HCT116 (cell line): ENCODE measurements around the gene ALDH1A2. TPM values are rescaled to one million over a fixed set of nuclear protein-coding genes. Genes with fewer than 3 reads are reported as not detected.
"Not testable (repeated sequence)": the region's sequence is repeated elsewhere in the genome, so short reads cannot be mapped to it uniquely, and the experiment has no call there.

Experiments used
- ATAC-seq: fragments of 200-7000 bp; cut with Tn5 transposase; 2 replicates; pipeline ENCODE4 v1.9.1; 2020; ENCODE audit warnings: mild to moderate bottlenecking, moderate library complexity
- BruUV-seq: library from RNA; stranded (reverse); fragments of 400-500 nt; replicated peaks from 2 replicates; lab custom pipeline; 2021; lab: Mats Ljungman, UMichigan
- CTCF ChIA-PET: fragments of 300-600 bp; sonication (Branson Sonifier 250); formaldehyde crosslinking; loops from one replicate; lab custom pipeline; 2021; ENCODE audit warnings: antibody characterized with exemption; lab: Charles Lee
- POLR2A ChIA-PET: fragments of 300-600, 350-600 bp; sonication (Branson Sonifier 250); formaldehyde crosslinking; loops from one replicate; lab custom pipeline; 2021; ENCODE audit warnings: antibody characterized with exemption; lab: Charles Lee
- RAD21 ChIA-PET, 2 experiments: fragments of 300-600 bp; sonication (Branson Sonifier 250); formaldehyde crosslinking; loops; one replicate each; lab custom pipeline; 2023; ENCODE audit warnings: low total read pairs in 2 of 2; ENCODE audit not compliant: uncharacterized antibody in 2 of 2, unreplicated experiment in 2 of 2, low non-redundant PET in 1 of 2; lab: Charles Lee
- DNase-seq: peaks from one replicate; pipeline ENCODE4 v3.0.0-alpha.2; 2010; ENCODE audit warnings: low read depth, low spot score
- H2AFZ ChIP-seq: fragments of 200-600 bp; shearing (Covaris generic), sonication (generic); 2 replicates; pipeline ENCODE4 v1.6.1; 2017; ENCODE audit warnings: low read depth, mixed run types, mixed read lengths, antibody characterized with exemption, low read length; ENCODE audit not compliant: poor library complexity, severe bottlenecking
- H3K27ac ChIP-seq: 2 replicates; pipeline ENCODE4 v1.5.1; 2012; ENCODE audit warnings: low read depth, low read length
- H3K27me3 ChIP-seq: fragments of 200-600 bp; sonication (generic); 2 replicates; pipeline ENCODE4 v1.6.1; 2016; ENCODE audit warnings: mixed run types, low read length, mixed read lengths; ENCODE audit not compliant: insufficient read depth
- H3K36me3 ChIP-seq, 2 experiments: fragments of 200-500 bp in 1 of 2; fragments of 200-600 bp in 1 of 2; sonication (Bioruptor generic) in 1 of 2; sonication (generic) in 1 of 2; 2 replicates each; pipeline versions ENCODE4 v1.5.1 to v1.6.1; 2014 to 2016; ENCODE audit warnings: low read length in 2 of 2, inconsistent platforms in 1 of 2, mixed read lengths in 1 of 2, mixed run types in 1 of 2; ENCODE audit not compliant: insufficient read depth in 2 of 2, control insufficient read depth in 1 of 2
- H3K4me1 ChIP-seq, 2 experiments: fragments of 200-600 bp in 1 of 2; sonication (generic) in 1 of 2; 2 replicates each; pipeline versions ENCODE4 v1.5.1 to v1.6.1; 2012 to 2017; ENCODE audit warnings: low read length in 2 of 2, inconsistent platforms in 1 of 2, mild to moderate bottlenecking in 1 of 2, mixed read lengths in 1 of 2, mixed run types in 1 of 2, moderate library complexity in 1 of 2; ENCODE audit not compliant: insufficient read depth in 2 of 2, control insufficient read depth in 1 of 2
- H3K4me2 ChIP-seq: fragments of 200-600 bp; sonication (generic); 2 replicates; pipeline ENCODE4 v1.6.1; 2017; ENCODE audit warnings: mixed run types, low read length, mixed read lengths
- H3K4me3 ChIP-seq, 2 experiments: fragments of 200-600 bp in 1 of 2; sonication (generic) in 1 of 2; replicated peaks in 1 of 2; 2 replicates each; pipeline ENCODE4 v1.5.1; 2011 to 2016; ENCODE audit warnings: low read length in 2 of 2, control low read depth in 1 of 2, low read depth in 1 of 2, mild to moderate bottlenecking in 1 of 2, mixed read lengths in 1 of 2, mixed run types in 1 of 2
- H3K79me2 ChIP-seq: fragments of 200-600 bp; sonication (generic); 2 replicates; pipeline ENCODE4 v1.6.1; 2017; ENCODE audit warnings: mild to moderate bottlenecking, mixed run types, low read length, moderate library complexity, mixed read lengths; ENCODE audit not compliant: insufficient read depth
- H3K9ac ChIP-seq: fragments of 200-600 bp; sonication (generic); 2 replicates; pipeline ENCODE4 v1.6.1; 2016; ENCODE audit warnings: low read length, mixed read lengths
- H3K9me2 ChIP-seq: fragments of 200-600 bp; sonication (generic), shearing (Covaris generic); 2 replicates; pipeline ENCODE4 v1.6.1; 2017; ENCODE audit warnings: mixed run types, mild to moderate bottlenecking, moderate library complexity; ENCODE audit not compliant: insufficient read depth
- H3K9me3 ChIP-seq, 2 experiments: fragments of 200-500 bp in 1 of 2; fragments of 200-600 bp in 1 of 2; sonication (Bioruptor generic) in 1 of 2; sonication (generic) in 1 of 2; 2 replicates each; pipeline ENCODE4 v1.6.1; 2014 to 2017; ENCODE audit warnings: low read length in 2 of 2, mixed read lengths in 2 of 2, inconsistent platforms in 1 of 2, low read depth in 1 of 2, mild to moderate bottlenecking in 1 of 2, mixed run types in 1 of 2, moderate library complexity in 1 of 2; ENCODE audit not compliant: control insufficient read depth in 1 of 2, insufficient read depth in 1 of 2
- H4K20me1 ChIP-seq: fragments of 200-600 bp; sonication (generic), shearing (Covaris generic); 2 replicates; pipeline ENCODE4 v1.6.1; 2017; ENCODE audit warnings: mixed run types, mild to moderate bottlenecking, moderate library complexity; ENCODE audit not compliant: insufficient read depth
- CBX3 ChIP-seq: IDR thresholded peaks from 2 replicates; pipeline ENCODE4 v1.6.1; 2012; ENCODE audit warnings: low read depth
- ELF1 ChIP-seq: IDR thresholded peaks from 2 replicates; pipeline ENCODE4 v1.6.1; 2012; ENCODE audit warnings: low read depth, borderline replicate concordance
- EZH2 ChIP-seq: fragments of 200-600 bp; sonication (generic); IDR thresholded peaks from 2 replicates; pipeline ENCODE4 v1.6.1; 2017; ENCODE audit warnings: antibody characterized with exemption, mixed run types
- EZH2phosphoT487 ChIP-seq: fragments of 200-600 bp; IDR thresholded peaks from 2 replicates; pipeline ENCODE4 v1.6.1; 2018; ENCODE audit warnings: antibody characterized with exemption, borderline replicate concordance
- FOSL1 ChIP-seq: IDR thresholded peaks from 2 replicates; pipeline ENCODE4 v1.6.1; 2012; ENCODE audit warnings: low read depth
- JUND ChIP-seq: IDR thresholded peaks from 2 replicates; pipeline ENCODE4 v1.6.1; 2012
- POLR2A ChIP-seq: IDR thresholded peaks from 2 replicates; pipeline ENCODE4 v1.7.0; 2011; ENCODE audit warnings: borderline replicate concordance; ENCODE audit not compliant: insufficient read depth, insufficient read length; ENCODE audit errors: extremely low read depth
- RAD21 ChIP-seq: IDR thresholded peaks from 2 replicates; pipeline ENCODE4 v1.6.1; 2012; ENCODE audit warnings: low read depth, mild to moderate bottlenecking
- SP1 ChIP-seq: IDR thresholded peaks from 2 replicates; pipeline ENCODE4 v1.6.1; 2012; ENCODE audit warnings: low read depth
- SRF ChIP-seq: IDR thresholded peaks from 2 replicates; pipeline ENCODE4 v1.6.1; 2012; ENCODE audit warnings: low read depth
- TCF7L2 ChIP-seq: IDR thresholded peaks from 2 replicates; pipeline ENCODE4 v1.7.0; 2011; ENCODE audit warnings: borderline replicate concordance, inconsistent platforms; ENCODE audit not compliant: insufficient read depth, insufficient read length; ENCODE audit errors: extremely low read depth
- ZFX ChIP-seq: fragments of 450-650 bp; IDR thresholded peaks from 2 replicates; pipeline ENCODE4 v1.6.1; 2017
- ZNF274 ChIP-seq: fragments of 200-500 bp; sonication (Bioruptor generic); IDR thresholded peaks from 2 replicates; pipeline ENCODE4 v1.6.1; 2014; ENCODE audit warnings: mild to moderate bottlenecking, low read depth, low read length, inconsistent platforms
- intact Hi-C: fragments of 100-400 bp; cut with micrococcal nuclease; formaldehyde crosslinking; loops from 2 replicates; pipeline ENCODE4 v1.10.0; 2022
- total RNA-seq: library from RNA; stranded (reverse); gene quantifications from one replicate; pipeline ENCODE4 v1.2.1, GENCODE V29; 2021; ENCODE audit not compliant: unreplicated experiment
- TF ChIP-seq, protein P1 (sequence below): IDR thresholded peaks from 2 replicates; pipeline ENCODE4 v1.6.1; 2012

The ALDH1A2 gene
- total RNA-seq, 1 experiment from 2014 or later, result 1.7 TPM

DNA sequence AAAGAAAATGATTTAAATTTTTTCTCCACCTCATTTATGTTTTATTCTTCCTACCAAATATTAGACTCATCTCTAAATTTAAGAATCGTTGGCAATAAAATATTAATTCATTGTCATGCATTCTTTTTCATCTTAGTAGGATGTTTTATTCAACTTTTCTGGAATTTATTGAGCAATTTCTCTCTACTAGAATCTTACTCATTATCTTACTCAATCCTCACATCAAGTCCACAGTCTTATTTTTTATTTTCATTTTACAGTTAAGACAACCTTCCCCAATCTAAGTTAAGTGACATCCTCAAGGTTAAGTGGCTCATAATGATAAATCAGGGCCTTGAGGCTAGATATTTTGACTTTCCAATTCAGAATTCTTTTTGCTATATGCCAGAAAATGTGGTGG lies 15.9 kb upstream of the ALDH1A2 start (continued):
- TF ChIP-seq, protein P1, sequence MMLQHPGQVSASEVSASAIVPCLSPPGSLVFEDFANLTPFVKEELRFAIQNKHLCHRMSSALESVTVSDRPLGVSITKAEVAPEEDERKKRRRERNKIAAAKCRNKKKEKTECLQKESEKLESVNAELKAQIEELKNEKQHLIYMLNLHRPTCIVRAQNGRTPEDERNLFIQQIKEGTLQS, result no peak
- TF ChIP-seq CBX3 (no peak), TCF7L2 (no peak), EZH2 (no peak), SRF (no peak), JUND (no peak), SP1 (no peak), ZFX (no peak), EZH2phosphoT487 (no peak), POLR2A (no peak), ELF1 (no peak)

DNA sequence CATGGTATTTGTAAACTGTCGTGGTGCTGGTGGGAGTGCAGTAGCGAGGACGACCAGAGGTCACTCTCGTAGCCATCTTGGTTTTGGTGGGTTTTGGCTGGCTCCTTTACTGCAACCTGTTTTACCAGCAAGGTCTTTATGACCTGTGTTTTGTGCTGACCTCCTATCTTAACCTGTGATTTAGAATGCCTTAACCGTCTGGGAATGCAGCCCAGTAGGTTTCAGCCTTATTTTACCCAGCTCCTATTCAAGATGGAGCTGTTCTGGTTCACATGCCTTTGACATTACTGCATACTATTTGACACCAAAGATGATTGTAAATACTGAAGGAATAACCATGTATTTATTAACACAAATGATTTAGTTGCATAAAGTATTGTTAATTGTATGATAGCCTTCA lies 15.4 kb upstream of the ALDH1A2 start:
- H2AFZ ChIP-seq, H3K9me2 ChIP-seq, H3K36me3 ChIP-seq, DNase-seq, H3K27me3 ChIP-seq, H3K9me3 ChIP-seq, H3K4me1 ChIP-seq, intact Hi-C loops, CTCF ChIA-PET, H3K4me2 ChIP-seq, ATAC-seq, H3K79me2 ChIP-seq, H3K9ac ChIP-seq, POLR2A ChIA-PET, RAD21 ChIA-PET, BruUV-seq, H4K20me1 ChIP-seq, H3K27ac ChIP-seq, H3K4me3 ChIP-seq: not testable (repeated sequence)

DNA sequence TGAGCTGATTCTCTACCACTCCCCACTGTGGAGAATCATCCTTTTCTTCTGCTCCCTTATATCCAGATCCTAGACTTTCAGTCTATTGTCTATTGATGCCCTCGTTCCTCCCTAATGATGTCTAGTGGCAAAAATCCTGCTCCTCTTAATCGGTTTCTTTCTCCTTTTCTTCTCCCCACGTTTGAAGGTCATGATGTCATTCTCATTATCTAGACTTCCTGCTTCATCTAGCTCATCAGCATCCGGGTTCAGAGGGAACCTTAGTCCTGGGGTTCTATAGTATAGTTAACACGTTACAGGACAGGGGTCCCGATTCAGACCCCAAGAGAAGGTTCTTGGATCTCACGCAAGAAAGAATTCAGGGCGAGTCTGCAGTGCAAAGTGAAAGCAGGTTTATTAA lies 14.9 kb upstream of the ALDH1A2 start:
- ChIA-PET RAD21 (no interaction called here), POLR2A (no interaction called here), CTCF (no interaction called here)
- TF ChIP-seq ZNF274, result no peak
- no peak for TF ChIP-seq FOSL1
- TF ChIP-seq RAD21, result no peak
- Histone ChIP-seq H3K9me3 (no peaks in the 10 kb centered on the region), H3K79me2 (no peaks in the 10 kb centered on the region), H2AFZ (no peak overlapping the region), H3K4me3 (no peak overlapping the region), H3K9me2 (no peaks in the 10 kb centered on the region), H3K4me1 (no peaks in the 10 kb centered on the region), H4K20me1 (no peaks in the 10 kb centered on the region), H3K27me3 (no peaks in the 10 kb centered on the region), H3K36me3 (no peaks in the 10 kb centered on the region), H3K4me2 (no peak overlapping the region), H3K27ac (no peak overlapping the region), H3K9ac (no peak overlapping the region)
- intact Hi-C loops, result no loop called here
- no peak for ATAC-seq
- DNase-seq, result no peak
- no TSS peak for BruUV-seq
